GM18861 (cell line): Measurements from ENCODE around the gene RAD51B.

Source experiments
- ATAC-seq: cut with Tn5 transposase; IDR thresholded peaks from one replicate; pipeline ENCODE4 v1.9.1; 2021; ENCODE audit not compliant: unreplicated experiment

RAD51B gene

DNA sequence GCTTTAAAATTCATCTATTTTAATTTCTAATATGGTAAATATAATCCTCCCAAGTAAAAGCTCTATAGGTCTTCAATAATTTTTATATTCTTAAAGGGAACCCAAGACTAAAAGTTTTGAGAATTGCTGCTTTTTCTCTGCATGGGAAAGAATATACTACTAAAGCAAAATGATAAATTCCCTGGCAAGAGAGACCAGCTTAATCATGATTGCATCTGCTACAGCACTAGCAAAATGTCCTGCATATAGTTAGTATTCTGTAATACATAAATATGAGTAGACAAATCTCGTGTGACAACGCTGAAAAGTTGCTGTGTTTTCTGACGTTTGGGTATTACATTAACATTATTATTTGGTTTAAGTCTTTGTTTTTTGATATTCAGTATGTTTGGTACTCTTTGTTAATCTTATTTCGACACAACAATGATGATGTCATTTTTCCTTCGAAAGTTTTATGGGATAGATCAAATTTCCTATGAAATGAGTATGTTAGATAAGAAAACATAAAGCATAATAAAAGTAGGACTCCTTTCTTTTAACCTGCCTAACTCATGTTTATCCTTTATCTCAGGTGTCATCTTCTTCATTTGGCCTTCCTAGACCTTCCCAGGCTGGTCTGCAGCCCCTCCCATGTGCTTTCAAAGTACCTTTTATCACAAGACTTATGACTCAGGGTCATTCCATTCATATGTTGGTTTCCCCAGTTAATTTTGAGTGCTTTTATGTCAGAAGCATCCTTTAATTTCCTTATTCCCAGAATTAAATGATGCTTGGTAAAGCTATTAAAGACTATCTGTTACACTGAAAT, 321.9 kb downstream of the RAD51B start:
- ATAC-seq: no peak

DNA sequence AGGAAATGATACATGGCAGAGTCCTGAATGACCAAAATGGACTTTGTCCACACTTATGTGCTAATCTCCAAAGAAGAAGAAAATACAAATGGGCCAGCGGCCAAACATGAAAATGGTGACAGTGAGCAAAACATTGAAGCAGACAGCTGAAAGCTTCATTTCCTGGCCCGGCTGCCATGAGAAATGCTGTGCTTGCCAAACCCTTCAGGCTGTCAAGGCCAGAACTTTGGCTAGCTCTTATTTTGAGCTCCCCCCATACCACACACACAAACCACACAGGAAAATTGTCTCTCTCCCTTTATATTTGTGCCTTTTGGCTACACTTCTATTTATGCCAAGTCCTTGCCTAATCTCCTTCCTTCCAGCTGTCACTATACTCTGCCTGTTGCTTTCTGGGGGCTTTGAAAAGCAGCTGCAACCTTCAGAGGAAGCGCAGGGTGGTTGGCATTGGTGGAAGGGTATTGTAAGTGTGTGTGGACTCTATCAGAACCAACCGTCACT, 323.8 kb downstream of the RAD51B start:
- no peak for ATAC-seq

DNA sequence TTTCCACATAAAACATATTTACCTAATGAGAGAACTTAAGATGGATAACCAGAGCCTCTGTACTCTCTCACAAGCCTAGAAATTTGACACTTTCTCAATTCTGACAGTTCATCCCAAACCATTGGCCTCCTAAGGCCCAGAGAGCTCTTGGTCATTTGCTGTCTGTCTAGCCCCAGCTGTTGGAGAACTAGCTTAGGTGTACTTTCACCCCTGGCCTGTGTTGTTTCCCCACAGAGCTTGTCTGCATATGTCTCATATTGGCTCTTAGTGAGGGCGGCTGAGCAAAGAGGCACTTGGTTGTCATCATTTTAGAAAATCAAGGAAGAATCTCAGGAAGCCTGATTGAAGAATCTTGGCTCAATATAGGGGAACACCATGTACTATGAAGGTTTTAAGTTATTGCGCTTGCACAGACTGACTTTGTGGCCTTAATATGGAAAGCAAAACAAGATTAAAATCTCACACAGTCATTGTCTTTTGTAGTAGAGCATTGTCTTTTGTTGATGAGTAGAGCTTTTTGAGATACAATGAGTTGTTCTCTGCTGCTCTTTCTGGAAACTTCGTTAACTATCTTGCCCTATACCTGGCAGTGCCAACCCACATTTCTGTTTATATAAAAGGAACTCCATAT, 324.6 kb downstream of the RAD51B start:
- ATAC-seq: no peak

DNA sequence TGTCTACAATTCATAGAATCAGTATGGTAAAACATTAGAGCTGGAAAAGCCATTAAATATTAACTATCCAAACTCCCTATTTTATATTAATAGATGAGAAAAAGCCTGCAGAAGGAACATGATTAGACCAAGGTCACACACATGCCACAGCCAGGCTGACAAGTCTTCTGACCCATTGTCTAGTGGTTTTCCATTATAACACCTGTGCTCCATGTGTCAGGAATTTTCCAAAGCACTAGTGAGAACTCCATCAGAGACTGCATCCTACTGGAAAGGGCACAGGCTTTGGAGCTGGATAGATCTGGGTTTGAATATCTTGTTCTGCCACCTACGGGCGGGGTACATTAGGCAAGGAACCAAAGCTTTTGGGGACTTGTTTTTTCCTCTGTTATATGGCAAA, 325.5 kb downstream of the RAD51B start:
- ATAC-seq: no peak

DNA sequence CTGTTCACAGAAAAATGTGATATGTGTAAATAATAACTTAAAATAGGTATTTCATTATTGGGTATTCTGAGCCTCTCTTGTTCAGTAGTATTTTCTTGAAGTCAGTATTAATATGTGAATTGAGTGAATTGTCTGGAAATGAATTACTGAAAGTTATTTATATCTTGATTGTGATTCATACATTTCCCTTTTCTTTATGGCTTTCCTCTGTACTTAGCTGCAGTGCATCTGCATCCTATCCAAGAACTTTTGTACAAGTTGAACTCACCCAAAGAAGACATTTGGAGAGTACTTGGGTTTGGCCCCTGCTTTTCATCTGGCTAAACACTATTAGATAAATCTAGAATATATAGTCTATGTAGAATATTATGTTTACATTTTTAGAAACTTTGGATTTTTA, 326.0 kb downstream of the RAD51B start:
- ATAC-seq: no peak

DNA sequence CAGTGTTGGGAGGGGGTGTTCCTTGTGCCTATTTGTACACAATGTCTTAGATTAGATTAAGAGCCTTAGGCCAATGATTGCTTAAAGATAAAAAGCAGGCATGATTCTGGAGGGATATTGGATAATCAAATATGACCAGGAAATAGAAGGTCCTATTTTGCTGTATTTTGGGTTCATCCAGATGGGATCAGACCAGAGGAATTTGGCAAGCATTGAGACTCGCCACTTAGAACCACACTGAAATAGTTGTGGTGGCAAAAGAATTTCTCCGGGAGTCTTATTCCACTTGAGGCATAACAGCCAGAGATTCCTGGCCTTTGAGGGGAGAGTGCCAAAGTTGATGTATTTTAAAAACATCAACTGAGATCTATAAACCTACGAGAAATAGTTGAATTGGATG, 327.2 kb downstream of the RAD51B start:
- ATAC-seq: no peak

DNA sequence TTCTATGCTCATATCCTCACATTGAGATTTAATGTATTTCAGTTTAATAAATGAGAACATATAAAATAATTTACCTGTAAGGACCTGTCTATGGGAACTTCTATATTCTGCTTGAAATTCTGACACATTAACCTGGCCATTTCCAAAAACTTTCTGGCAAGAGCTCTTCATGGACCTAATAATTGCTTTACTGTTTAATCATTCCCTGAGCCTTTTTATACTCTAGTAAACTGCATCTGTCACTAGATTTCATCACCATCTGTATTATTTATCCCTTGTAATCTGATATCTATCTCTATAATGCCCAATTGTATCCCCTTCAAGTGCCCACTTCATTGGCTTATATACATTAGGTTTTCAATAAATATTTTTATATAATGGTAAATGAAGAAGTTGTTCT, 327.7 kb downstream of the RAD51B start:
- no peak for ATAC-seq

DNA sequence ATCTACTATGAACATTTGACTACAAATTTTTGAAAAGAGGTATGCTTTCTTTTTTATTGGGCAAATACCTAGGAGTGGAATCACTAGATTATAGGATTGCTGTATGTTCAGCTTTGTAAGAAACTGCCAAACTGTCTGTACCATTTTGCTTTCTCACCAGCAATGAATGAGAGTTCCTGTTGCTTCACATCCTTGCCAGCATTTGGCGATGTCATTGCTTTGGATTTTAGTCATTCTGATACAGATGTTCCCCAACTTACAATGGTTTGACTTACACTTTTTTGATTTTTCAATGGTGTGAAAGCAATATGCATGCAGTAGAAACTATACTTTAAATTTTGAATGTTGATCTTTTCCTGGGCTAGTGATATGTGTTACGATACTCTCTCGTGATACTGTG, 328.7 kb downstream of the RAD51B start:
- no peak for ATAC-seq

DNA sequence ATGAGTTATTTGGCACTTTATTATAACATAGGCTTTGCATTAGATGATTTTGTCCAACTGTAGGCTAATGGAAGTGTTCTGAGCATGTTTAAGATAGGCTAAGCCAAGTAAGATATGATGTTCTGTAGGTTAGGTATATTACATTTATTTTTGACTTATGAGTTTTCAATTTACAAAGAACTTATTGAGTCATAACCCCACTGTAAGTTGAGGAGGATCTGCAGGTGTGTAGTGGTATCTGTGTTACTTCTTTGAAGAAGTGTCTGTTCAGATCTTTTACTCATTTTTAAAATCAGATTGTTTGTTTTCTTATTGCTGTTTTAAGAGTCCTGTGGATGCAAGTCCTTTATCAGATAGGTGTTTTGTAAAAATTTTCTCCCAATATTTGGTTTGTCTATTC, 329.2 kb downstream of the RAD51B start:
- ATAC-seq: no peak

DNA sequence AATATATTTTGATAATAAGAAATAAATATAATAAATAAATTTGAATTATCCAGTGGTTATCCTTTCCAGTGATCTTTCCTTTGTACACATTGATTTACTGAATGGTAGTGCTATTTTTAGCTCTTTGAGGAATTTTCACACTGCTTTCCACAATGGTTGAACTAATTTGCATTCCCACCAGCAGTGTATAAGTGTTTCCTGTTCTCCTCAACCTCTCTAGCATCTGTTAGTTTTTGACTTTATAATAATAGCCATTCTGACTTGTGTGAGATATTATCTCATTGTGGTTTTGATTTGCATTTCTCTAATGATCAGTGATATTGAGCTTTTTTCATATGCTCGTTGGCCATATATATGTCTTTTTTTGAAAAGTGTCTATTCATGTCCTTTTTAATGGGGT, 333.7 kb downstream of the RAD51B start:
- no peak for ATAC-seq

DNA sequence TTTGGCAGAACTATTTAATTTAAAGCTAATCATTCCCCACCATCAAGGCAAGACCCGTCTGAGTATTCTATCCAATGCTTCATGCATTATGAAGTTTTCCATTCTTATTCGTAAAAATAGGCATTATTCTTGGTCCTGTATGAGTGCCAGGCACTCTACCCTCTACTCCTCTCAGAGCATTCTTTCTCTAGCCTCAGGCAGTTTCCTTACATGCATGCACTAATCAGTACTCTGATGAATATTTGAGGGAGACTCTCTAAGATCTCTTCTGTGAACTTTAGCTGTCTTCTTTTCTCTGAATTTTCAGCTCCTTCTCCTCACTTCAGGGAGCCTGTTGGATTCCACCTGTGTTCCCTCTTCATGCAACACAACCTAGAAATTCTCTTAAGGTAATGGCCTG, 334.7 kb downstream of the RAD51B start:
- no peak for ATAC-seq

DNA sequence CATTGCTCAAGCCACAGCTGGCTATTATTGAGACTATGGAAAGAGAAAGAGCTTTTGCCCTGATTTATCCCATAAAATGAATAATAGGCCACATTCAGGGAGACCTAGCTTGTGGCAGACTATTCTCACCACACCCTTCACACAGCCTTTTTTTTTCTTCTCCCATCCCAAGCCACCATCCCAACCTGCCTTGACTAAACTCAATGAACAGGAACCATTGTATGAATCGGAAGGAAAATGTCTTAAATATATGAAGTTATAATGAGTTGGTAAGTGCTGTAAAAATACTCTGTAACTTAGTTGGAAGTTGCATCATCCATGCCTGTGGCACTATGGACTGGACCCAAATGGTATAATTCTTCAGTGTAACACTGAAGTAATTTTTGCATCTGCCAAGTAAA, 338.4 kb downstream of the RAD51B start:
- no peak for ATAC-seq

DNA sequence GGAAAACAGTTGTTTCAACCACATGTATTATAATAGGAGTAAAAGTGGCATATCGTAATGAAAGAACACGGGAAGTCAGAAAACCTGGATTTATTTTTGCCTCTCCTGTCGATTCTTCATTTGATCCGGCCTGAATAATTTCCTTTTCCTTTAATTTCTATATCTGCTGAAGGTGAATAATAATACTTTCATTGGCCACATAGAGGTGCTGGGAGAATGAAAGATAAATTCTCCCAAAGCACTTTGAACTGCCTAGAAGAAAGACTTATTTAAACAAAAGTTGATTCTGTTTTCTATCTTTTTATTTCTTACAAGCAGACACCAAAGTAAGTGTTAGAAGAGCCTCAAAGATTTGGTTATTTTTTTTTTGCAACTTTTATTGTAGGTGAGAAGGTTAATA, 339.1 kb downstream of the RAD51B start:
- no peak for ATAC-seq

DNA sequence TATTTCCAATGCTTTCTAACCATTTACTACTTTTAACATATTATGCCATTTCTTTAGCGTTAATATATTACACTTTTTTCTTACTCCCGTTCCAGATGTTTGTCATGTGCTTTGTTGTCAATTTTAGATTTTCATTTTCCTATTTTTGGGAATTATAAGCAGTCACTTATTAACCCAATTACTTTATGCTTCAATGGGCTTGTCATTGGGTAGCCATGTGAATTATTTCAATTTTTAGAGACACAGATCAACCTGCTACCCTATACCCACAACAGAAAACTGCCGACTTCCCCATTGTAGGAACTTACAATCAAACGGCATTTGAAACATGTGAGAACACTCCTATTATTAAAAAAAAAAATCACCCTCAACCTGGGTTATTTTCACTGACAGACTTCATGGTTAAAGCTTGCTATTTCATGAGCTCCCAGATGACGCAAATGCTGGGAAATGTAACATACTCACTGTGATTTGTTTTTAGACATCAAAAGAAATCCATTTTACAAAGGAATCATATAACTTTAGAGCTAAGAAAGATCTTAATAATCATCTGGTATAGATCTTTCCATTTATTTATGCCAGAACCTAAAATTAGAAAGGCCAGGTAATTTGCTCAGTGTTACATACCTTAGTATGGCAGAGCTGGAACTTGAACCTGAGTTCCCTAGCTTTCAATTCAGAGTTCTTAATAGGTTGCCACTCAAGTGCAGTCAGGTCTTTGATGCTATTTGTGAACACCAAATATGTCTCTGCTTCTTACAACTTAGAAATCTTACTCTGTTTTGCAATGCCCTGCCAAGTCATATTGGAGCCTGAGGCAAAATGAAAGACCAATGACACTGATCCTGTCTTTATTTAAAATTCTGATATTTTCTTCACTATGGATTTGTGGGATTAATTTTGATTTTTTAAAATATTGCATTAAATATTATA, 340.4 kb downstream of the RAD51B start:
- ATAC-seq: no peak

DNA sequence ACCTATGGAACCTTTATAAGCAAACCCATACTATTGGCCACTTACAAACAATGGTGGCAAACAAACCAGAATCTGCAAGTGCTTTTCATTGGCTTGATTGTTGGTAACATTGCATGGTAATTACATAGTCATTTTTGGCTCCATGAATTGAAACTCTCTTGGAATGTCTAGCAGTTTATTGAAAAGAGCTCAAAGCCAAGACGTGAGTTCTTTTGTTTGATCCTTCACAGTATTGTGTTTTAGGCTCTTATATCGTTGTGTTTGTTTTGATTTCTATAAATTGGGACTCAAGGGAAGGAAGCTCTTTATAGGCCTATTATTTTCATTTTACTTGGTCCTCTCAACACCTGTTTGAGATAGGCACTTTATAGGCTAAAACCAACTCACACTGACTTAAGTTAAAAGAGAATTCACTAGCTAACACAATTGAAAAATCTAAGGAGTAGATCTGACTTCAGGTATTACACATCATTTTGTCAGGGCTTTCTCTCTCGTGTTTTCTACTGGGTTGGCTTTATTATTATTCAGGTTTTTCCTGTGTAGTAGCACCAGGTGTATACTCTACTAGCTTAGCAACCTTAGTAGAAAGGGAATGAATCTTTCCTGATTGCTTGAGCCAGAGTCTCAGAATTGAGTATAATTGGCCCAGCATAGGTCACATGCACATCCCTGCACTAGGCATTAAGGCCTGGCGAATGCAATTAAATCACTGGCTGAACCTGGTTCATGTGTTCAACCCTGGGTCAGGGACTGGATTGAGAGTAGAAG, 341.4 kb downstream of the RAD51B start:
- ATAC-seq: no peak

DNA sequence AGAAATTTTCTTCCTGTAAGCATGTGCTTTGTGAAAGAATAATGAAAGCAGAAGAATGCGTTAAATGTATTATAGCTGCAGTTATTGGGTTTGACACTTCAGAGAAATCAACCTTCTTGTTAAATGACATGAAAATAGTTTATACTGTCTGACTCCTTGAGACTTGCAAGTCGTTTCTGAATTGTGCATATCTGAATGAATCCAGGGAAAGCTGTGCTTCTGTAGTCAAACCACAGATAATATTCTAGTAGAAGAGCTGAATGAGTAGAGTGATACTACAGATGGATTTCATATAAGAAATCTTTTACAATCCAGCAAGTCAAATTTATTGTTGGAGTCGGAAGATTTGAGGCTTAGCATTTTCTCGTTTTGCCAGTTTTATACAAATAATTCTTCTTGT, 343.3 kb downstream of the RAD51B start:
- no peak for ATAC-seq

DNA sequence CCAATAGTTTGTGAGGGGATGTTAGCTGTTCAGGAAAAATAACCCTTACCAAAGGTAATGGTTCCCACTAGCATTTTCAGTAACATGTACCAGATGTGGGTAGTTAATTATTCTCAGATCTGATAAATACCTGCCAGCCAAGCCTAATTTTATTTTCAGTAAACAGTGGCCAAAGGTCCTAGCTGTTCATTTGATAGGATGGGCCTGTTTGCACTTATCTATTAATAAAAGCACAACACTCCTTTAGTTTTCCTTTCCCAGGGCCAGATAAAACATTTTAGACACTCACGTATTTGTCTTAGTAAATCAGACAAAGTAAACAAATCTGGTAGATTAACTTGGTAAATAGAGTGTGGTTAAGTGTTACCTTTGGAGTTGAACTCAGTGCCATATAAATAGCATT, 345.1 kb downstream of the RAD51B start:
- no peak for ATAC-seq

DNA sequence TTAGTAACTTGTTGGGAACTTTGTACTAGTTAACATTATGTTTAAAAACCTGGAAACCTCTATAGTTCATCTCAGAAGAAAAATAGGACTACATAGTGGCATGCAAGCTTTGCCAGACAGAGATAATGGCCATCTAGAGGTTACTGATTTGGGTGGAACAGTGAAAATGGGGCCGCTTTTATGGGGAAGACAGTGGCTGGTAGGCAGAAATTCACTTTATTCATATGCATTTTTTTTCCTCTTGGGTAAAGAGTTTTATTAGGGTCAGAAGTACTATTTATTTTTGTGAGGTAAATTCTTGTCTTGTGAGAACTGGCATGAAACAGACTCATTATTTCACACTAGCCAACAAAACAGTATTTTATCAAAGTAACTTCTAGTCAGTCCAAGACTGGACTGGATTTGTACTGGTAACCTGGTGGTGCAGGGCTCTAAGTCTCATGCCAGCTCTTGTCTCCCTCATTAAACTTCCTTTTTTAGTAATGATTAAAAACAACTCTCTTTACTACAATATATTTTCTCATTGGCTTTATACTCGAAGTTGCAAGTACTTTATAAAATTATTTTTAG, 345.8 kb downstream of the RAD51B start:
- no peak for ATAC-seq

DNA sequence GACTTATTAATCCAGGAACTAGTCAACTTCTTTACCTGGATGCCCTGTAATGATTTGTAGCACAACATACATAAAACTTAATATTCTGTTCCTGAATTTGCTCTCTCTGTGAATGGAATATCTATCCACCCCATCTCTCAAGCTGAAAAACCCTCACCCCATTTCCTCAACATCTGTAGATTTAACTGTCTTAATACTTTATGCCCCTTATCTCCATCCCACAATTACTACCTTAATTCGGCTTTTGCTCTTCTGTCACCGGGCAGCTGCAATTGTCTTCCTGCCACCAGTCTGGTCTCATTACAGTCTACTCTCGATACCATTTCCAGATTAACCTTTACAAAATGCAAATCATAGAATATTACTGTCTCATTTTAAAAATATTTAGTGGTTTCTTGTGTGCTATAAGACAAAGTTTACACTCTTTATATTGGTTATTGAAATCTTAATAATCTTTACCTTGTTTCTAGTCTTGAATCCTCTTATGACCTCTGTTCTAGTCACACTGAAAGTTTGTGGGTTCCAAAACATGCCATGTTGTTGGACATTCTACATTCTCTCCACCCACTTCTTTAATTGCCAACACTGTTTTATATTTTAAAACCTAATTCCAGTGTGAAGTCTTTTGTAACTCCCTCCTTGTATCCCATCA, 347.3 kb downstream of the RAD51B start:
- no peak for ATAC-seq
